Measurements from ENCODE around the gene CSRP1.

The CSRP1 gene

GRCh38 chr1:201514466-201514865 is 7.5 kb upstream of the CSRP1 start:
- DNase-seq (ENCODE audit: low read depth in 1 of 2, low spot score in 1 of 2): no peak
- H3K27me3 ChIP-seq (ENCODE audit: insufficient read depth, poor library complexity, severe bottlenecking): no peaks in the 10 kb centered on the region
- no peak overlapping the region for H3K4me3 ChIP-seq (replicated peaks; ENCODE audit: insufficient read depth, low read length)
- no peak overlapping the region for H3K27ac ChIP-seq (replicated peaks)
- no peak for TF ChIP-seq SPI1 (IDR thresholded peaks at IDR 0.05; ENCODE audit: borderline replicate concordance, low read depth)
- TF ChIP-seq CTCF (IDR thresholded peaks at IDR 0.05; ENCODE audit: insufficient read depth, low read length): no peak
- no peak for TF ChIP-seq POLR2AphosphoS5 (IDR thresholded peaks at IDR 0.05; ENCODE audit: low read depth)
- TF ChIP-seq GABPA (IDR thresholded peaks at IDR 0.05; ENCODE audit: low read depth): no peak
- TF ChIP-seq, protein P1, sequence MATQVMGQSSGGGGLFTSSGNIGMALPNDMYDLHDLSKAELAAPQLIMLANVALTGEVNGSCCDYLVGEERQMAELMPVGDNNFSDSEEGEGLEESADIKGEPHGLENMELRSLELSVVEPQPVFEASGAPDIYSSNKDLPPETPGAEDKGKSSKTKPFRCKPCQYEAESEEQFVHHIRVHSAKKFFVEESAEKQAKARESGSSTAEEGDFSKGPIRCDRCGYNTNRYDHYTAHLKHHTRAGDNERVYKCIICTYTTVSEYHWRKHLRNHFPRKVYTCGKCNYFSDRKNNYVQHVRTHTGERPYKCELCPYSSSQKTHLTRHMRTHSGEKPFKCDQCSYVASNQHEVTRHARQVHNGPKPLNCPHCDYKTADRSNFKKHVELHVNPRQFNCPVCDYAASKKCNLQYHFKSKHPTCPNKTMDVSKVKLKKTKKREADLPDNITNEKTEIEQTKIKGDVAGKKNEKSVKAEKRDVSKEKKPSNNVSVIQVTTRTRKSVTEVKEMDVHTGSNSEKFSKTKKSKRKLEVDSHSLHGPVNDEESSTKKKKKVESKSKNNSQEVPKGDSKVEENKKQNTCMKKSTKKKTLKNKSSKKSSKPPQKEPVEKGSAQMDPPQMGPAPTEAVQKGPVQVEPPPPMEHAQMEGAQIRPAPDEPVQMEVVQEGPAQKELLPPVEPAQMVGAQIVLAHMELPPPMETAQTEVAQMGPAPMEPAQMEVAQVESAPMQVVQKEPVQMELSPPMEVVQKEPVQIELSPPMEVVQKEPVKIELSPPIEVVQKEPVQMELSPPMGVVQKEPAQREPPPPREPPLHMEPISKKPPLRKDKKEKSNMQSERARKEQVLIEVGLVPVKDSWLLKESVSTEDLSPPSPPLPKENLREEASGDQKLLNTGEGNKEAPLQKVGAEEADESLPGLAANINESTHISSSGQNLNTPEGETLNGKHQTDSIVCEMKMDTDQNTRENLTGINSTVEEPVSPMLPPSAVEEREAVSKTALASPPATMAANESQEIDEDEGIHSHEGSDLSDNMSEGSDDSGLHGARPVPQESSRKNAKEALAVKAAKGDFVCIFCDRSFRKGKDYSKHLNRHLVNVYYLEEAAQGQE (IDR thresholded peaks at IDR 0.05; ENCODE audit: insufficient replicate concordance, low read depth): no peak

DNA sequence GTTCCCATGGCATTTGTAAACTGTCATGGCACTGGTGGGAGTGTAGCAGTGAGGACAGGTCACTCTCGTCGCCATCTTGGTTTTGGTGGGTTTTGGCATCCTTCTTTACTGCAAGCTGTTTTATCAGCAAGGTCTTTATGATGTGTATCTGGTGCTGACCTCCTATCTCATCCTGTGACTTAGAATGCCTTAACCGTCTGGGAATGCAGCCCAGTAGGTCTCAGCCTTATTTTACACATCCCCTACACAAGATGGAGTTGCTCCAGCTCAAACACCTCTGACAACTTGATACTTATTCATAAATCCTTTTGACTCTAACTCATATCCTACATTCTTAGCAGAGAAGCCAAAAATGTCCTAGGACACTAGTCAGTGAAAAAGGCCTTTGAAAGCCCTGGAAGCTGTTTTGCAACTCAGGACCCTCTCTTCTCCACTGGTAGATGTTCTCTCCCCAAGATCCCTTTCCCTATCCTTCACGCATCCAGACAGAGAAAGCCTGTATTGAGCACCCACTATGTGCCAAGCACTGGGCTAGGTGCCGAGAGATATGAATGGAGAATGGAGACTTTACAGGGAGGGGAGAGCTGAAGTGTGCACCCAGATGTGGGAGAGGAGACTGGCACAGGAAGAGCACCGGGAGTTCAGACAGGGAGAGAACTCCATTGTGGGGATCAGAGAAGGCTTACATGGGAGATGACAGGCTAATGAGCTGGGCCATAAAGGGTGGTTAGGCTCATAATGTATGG is 6.7 kb upstream of the CSRP1 start:
- no peak for DNase-seq (ENCODE audit: low read depth in 1 of 2, low spot score in 1 of 2)
- Histone ChIP-seq H3K27me3 (ENCODE audit: insufficient read depth, poor library complexity, severe bottlenecking) (no peaks in the 10 kb centered on the region), H3K27ac (replicated peaks) (no peak overlapping the region), H3K4me3 (replicated peaks; ENCODE audit: insufficient read depth, low read length) (no peak overlapping the region)
- TF ChIP-seq CTCF (IDR thresholded peaks at IDR 0.05; ENCODE audit: insufficient read depth, low read length): no peak
- TF ChIP-seq POLR2AphosphoS5 (IDR thresholded peaks at IDR 0.05; ENCODE audit: low read depth): no peak
- TF ChIP-seq GABPA (IDR thresholded peaks at IDR 0.05; ENCODE audit: low read depth): no peak
- no peak for TF ChIP-seq SPI1 (IDR thresholded peaks at IDR 0.05; ENCODE audit: borderline replicate concordance, low read depth)
- TF ChIP-seq, protein P1 (IDR thresholded peaks at IDR 0.05; ENCODE audit: insufficient replicate concordance, low read depth): no peak

DNA sequence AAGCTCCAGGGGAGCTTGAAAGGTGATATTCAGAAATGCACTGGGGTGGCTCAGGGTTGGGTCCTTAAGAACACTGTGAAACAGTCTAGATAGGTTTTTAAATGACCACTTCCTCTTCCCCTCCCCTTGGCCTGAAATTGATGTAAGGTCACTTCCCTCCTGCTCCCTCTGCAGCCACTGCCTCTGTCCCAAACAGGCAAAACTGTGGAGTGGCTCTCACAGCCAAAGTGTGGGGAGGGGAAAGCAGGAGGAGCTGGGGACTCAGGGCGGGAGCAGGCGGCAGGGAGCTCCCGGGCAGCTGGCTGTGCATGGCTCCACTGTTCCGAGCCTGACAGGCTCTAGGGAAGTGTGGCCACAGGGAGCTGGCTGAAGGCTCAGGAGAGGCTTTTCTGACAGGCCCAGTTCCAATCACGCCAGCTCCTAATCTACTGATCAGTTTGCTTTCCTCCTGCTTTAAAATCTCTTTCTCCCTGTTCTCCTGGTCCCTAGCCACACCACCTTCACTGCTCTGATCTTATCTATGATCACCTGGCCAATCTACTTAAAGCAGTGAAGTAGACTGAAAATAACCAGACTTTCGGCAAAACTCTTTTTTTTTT is 5.1 kb upstream of the CSRP1 start:
- peak; percentile 60 to 62 for DNase-seq (ENCODE audit: low read depth in 1 of 2, low spot score in 1 of 2)
- Histone ChIP-seq H3K27me3 (ENCODE audit: insufficient read depth, poor library complexity, severe bottlenecking) (no peaks in the 10 kb centered on the region), H3K27ac (replicated peaks) (no peak overlapping the region), H3K4me3 (replicated peaks; ENCODE audit: insufficient read depth, low read length) (no peak overlapping the region)
- TF ChIP-seq GABPA (IDR thresholded peaks at IDR 0.05; ENCODE audit: low read depth) (no peak), CTCF (IDR thresholded peaks at IDR 0.05; ENCODE audit: insufficient read depth, low read length) (no peak), POLR2AphosphoS5 (IDR thresholded peaks at IDR 0.05; ENCODE audit: low read depth) (no peak), SPI1 (IDR thresholded peaks at IDR 0.05; ENCODE audit: borderline replicate concordance, low read depth) (peak; percentile 92)
- TF ChIP-seq, protein P1 (IDR thresholded peaks at IDR 0.05; ENCODE audit: insufficient replicate concordance, low read depth): no peak

Measured in HL-60 (cell line).